Fibroblast of lung (primary cell): ENCODE data around the gene EIF1.

Source experiments
- CTCF ChIP-seq, 2 donors: IDR thresholded peaks in 1 of 2; conservative IDR thresholded peaks in 1 of 2; 1 replicate in 1 of 2; 2 replicates in 1 of 2; pipeline ENCODE4 v1.5.1; 2011 to 2012; ENCODE audit warnings: low read length in 2 of 2, control low read depth in 1 of 2, inconsistent platforms in 1 of 2, low read depth in 1 of 2, mild to moderate bottlenecking in 1 of 2
- EZH2 ChIP-seq: IDR thresholded peaks from 2 replicates; pipeline ENCODE4 v1.5.1; 2012; ENCODE audit warnings: low read length, control low read depth, mild to moderate bottlenecking; ENCODE audit errors: missing control alignments

DNA sequence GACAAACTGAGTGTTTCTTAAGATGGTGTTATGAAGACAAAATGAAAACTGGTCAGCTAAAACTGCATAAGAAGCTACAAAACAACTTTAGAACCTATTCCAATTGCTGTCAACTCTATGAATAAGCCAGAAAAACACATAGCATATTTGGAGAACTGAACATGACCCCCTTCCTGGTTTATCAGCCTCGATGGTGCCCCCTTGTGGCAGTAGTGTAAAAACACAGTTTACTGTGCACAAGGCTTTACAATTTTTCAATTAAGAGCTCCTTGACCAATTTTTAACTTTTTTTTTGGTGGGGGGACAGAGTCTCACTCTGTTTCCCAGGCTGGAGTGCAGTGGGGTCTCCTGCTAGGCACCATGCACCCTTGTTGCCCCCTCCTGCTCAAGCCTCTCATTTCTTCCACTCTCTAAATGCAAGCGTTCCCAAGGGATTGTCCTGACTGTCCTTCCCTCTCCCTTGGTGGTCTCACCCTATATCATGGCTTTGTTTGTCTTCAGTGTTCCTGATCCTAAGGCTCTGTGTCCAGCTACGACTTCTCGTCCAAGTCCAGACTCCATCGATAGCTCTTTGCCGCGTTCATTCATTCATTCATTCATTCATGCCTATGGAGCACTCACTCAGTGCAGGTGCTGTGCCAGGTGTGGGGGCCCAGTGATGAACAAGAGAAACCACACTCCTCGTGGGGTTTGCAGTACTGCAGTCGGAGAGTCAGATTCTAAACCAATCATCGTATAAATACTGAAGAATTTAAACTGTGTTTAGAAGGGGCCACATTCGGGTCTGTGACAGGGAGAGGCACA, 7.5 kb downstream of the EIF1 start:
- TF ChIP-seq CTCF (conservative IDR thresholded peaks at IDR 0.05 in 1 of 2, IDR thresholded peaks at IDR 0.05 in 1 of 2; ENCODE audit: low read depth in 1 of 2, low read length in 2 of 2) (peak; percentile 81 to 83), EZH2 (no peak)
